Superior temporal gyrus (tissue), 1 donor: ENCODE data around the gene SSB.
"Not testable (repeated sequence)": the region's sequence is repeated elsewhere in the genome, so short reads cannot be mapped to it uniquely, and the experiment has no call there.

Experiments used
- DNase-seq: peaks from one replicate; pipeline ENCODE4 v3.0.0-alpha.2; 2016; ENCODE audit errors: extremely low spot score

Gene SSB

DNA sequence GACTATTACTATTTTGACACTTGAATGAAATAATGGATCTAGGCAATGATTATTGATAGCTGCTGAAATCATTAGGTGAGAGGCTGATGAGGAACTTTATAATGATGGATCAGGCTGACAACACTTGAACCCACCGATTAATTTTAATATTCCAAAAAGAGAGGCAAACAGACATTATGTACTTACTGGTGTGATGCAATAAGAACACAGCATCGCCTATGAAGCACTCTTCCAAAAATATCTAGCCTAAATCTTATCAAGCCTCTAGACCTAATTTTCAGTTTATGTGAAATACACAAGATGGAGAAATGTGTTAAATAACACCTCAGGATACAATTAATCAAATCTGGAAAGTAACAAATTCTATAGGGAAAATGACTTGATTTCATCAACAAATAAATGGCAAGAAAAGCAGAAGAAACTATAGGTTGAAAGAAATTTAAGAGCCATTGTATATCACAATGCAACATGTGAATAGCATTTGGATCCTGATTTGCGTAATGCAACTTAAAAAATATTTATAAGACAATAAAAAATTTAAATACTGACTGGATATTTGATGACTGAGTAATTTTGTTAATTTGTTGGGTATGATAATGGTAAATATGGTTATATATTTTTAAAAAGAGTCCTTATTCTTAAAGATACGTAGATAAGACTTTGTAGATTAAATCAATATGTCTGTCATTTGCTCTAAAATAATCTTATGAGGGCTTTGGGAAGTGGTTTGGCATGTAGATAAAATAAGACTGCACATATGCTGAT lies 17.2 kb upstream of the SSB start:
- no peak for DNase-seq

DNA sequence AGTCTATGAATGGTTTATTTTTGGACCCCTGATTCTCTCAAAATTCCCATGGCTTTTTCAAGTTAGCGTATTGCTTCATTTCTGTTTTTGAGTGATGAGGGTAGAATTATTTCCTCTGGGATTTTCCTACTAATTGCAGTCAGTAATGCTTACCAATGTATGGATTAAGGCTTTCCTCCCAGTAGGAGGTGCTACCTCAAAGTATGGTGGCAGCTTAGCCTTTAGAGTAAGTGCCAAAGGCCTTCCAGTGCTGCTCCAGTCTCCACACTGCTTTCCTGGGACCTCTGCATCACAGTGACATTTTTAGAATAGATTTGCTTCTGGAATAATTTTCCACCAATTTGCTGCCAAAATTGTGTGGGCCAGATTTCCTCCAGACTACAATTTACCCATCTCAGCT lies 16.2 kb upstream of the SSB start:
- DNase-seq = no peak

DNA sequence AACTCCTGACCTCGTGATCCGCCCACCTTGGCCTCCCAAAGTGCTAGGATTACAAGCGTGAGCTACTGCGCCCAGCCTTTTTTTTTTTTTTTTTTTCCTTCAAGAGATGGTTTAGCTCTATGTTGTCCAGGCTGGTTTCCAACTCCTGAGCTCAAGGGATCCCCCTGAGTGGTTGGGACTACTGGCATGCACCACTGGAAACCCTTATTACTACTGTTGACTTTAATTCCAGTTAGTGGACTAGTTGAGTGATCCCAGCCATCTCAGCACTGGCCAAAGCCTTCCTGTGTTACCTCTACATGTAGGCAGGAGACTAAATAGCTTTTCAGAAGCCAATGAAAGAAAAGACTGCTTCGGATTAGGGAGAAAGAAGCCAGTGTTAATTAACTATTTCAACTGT lies 8.1 kb upstream of the SSB start:
- DNase-seq = no peak

DNA sequence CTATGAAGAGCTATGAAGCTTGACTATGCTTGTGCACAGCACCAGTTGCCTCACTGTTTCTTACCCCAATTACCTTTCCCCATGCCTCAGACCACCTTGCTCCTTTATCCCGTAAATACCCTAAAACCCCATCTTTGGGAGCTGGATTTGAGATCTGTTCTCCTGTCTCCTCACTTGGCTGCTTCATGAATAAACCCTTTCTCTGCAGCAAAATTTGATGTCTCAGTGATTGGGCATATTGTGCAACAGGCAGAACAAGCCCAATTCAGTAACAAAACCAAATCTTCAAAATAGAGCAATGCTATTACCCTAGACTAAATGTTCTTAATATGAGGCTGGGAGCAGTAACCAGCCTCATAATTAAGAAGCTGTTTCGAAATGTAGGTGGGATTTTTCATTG lies 3.5 kb upstream of the SSB start:
- no peak for DNase-seq

DNA sequence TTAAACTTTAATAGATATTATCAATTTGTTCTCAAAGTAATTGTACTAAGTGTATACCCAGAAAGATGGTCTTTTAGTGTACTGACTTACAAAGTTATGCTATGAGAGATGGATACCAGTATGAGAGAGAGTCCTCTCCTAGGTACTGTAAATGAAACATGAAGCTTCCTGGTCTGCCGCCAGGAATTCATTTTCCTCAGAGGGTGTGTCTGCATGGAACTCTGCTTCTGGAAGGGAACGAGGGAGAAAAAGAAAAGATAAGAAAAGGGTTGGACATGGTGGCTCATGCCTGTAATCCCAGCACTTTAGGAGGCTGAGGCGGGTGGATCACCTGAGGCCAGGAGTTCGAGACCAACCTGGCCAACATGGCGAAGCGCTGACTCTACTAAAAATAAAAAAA lies 2.2 kb upstream of the SSB start:
- DNase-seq = no peak

DNA sequence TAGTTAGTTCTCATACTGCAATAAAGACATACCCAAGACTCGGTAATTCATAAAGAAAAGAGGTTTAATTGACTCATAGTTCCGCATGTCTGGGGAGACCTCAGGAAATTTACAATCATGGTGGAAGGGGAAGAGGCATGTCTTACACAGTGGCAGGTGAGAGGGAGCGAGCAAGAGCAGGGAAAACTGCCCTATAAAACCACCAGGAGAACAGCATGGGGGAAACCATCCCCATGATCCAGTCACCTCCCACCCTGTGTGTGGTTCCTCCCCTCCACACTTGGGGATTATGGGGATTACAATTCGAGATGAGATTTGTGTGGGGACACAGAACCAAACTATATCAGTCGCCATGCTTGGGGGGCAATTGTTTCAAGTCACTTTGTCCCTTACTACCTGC lies 1.1 kb upstream of the SSB start:
- no peak for DNase-seq

DNA sequence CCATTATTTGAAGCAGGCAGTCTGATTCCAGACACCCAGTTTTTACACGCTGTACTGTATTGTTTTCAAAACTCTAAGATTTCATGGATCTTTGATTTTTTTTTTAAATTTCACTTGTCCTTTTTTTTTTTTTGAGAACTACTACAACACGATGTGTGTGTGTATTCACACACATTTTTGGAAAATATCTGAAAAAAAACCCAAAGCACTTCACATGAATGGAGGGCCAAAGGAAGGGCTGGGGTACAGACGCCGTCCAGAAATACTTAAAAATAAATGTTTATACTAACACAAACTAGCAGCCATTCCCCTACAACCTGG lies 314 bp upstream of the SSB start:
- no peak for DNase-seq

DNA sequence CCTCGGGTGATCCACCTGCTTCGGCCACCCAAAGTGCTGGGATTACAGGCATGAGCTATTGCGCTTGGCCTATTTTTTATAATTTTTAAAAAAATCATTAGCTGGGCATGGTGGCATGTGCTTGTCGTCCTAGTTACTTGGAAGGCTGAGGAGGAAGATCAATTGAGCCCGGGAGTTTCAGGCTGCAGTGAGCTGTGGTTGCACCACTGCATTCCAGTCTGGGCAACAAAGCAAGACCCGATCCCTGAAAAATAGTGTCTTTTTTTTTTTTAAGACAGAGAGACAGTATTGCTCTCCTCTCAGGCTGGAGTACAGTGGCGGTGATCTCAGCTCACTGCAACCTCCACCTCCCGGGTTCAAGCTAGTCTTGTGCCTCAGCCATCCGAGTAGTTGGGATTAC lies 4.8 kb downstream of the SSB start:
- DNase-seq = no peak

DNA sequence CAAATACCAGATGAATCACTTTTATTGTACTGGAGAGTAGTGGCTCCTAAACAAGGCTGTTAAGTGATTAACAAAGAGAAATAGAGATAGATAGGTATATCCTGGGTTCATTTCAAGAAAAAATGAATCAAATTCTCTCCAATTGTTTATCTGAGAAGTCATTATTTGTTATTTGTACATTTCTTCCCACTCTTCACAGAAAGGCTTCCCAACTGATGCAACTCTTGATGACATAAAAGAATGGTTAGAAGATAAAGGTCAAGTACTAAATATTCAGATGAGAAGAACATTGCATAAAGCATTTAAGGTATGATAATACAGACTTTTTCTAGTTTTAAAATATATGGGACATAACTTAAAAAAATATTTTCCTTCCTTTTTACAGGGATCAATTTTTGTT lies 7.9 kb downstream of the SSB start:
- no peak for DNase-seq

DNA sequence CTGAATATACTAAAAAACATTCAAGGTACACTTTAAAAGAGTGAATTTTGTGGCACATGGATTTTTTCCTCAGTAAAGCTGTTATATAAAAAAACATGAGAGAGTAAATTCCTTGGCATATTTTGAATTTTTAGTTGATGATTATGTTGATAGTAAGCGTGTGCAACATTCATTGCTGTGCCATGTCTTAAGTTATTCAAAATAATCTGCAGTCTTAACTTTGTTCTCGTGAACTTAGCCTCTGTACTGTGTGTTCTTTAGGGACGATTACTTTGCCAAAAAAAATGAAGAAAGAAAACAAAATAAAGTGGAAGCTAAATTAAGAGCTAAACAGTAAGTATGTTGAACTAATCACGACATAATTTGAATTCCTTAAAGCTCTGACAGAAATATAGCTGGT lies 9.6 kb downstream of the SSB start:
- DNase-seq = no peak

DNA sequence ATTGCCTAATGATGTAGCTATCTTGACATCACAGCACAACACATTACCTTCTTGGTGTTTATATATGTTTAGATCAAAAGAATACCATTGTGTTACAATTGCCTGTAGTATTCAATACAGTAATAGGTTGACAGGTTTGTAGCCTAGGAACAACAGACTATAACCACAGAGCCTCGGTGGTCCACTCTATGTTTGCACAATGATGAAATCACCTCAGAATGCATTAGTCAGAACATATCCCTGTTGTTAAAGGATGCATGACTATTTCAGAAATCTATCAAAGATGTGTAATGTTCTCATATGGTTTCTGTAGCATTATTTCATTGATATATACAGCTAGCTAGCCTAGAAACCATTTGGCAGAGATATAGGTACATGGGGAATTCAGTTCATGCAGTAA lies 17.2 kb downstream of the SSB start:
- DNase-seq = no peak

DNA sequence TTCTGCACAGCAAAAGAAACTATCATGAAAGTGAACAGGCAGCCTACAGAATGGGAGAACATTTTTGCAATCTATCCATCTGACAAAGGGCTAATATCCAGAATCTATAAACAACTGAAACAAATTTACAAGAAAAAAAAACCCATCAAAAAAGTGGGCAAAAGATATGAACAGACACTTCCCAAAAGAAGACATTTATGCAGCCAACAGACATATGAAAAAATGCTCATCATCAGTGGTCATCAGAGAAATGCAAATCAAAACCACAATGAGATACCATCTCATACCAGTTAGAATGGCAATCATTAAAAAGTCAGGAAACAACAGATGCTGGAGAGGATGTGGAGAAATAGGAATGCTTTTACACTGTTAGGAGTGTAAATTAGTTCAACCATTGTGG lies 18.3 kb downstream of the SSB start:
- not testable (repeated sequence) for DNase-seq

DNA sequence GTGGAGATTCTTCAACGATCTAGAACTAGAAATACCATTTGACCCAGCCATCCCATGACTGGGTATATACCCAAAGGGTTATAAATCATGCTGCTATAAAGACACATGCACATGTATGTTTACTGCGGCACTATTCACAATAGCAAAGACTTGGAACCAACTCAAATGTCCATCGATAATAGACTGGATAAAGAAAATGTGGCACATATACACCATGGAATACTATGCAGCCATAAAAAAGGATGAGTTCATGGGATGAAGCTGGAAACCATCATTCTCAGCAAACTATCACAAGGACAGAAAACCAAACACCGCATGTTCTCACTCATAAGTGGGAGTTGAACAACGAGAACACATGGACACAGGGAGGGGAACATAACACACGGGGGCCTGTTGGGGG lies 18.7 kb downstream of the SSB start:
- not testable (repeated sequence) for DNase-seq

DNA sequence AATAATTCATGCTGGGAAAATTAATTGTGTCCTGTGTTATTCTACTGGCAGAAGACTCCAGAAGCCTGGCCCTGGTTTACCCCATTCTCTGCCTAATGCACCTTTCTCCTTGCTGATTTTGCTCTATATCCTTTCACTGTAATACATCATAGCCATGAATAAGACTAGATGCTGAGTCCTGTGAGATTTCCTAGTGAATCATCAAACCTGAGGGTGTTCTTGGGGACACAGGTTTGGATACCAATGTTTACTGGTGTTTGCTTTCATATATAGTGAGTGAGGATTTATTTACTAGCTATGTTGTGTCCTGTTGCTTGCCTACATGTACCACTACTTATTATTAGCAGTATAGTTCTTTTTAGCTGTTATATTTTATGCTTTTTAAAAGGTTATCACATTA lies 19.6 kb downstream of the SSB start:
- no peak for DNase-seq

DNA sequence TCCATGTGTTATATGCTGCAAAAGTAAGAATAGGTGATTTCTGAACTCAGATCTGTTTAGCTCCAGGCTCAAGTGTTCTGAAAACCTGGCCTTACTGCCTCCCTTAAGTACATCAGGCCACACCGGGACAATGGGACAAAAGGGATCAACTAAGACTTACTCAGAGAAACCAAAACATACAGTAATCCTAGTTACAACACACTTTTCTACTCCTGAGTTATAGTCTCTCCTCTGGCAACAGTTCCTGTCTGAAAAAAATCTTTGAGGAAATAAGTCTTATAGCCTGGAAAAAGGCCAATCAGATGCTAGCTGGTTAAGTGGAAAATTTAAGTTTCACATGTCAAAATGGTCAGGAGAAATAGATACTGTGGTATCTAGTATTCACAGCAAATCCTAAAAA lies 20.4 kb downstream of the SSB start:
- no peak for DNase-seq

DNA sequence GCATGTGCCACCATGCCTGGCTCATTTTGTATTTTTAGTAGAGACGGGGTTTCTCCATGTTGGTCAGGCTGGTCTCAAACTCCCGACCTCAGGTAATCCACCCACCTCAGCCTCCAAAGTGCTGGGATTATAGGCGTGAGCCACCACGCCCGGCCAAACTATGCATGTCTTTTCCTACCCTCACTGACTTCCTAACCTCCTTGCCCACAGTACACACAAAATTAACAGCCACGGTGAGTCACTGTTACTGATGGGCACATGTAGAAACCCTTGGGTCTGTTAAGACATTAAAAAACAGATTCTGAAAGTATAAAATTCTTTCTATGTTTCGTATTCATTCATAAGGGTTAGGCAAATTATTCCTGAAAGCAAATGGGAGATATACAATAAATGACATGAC lies 21.4 kb downstream of the SSB start:
- DNase-seq = not testable (repeated sequence)

DNA sequence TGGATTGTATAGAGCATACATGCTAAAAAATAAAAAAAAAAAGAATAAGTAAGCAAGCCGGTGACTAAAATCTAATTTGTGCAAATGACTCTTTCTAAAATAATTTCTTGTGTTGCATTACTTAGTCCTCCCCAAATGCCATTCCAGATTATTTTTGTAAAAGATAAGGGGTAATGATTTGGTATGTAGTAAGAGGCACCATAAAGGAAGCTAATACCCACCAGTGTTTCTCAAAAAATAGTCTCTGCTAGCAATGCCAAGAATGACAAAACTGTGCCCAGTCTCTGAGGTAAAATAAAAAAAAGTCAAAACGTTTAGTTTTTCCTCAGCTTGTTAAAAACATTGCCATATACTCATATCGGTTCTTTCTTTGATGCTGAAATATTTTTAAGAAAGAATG lies 23.4 kb downstream of the SSB start:
- no peak for DNase-seq

DNA sequence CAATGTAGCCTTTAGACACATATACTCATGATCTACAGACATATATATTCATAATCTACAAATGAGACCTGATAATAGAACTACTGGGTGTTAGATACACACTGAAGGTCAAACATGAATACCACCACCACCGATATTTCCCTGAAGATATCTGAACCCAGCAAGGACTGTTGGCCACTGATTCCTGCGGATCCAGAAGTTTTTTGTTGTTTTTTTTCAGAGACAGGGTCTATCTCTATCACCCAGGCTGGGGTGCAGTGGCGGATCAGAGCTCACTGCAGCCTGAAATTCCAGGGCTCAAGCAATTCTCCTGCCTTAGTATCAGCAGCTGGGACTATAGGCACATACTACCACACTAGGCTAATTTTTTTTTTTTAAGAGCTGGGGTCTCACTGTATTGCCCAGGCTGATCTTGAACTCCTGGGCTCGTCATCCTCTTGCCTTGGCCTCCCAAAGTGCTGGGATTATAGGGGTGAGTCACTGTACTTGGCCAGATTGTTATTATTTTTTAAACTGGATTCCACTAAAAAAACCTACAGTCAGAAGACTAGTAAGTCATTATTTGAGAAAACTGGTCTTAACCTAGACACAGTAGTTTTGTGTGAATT lies 24.2 kb downstream of the SSB start:
- DNase-seq = no peak

DNA sequence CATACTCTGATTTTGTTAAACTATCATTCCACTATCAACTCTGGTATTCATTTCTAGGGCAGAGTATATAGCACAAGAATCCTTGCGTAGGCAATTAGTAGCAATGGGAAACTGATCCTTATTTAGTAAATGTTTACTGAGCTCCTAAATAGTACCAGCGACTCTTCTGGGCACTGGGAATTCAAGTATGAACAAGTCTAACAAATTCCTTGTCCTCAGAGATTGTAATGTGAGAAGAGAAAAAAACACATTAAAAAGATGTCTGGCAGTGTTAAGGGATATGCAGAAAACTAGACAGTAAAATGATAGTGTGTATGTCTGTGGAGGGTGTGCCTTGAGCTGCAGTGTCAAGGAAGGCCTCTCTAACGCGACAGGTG lies 25.3 kb downstream of the SSB start:
- DNase-seq = no peak

DNA sequence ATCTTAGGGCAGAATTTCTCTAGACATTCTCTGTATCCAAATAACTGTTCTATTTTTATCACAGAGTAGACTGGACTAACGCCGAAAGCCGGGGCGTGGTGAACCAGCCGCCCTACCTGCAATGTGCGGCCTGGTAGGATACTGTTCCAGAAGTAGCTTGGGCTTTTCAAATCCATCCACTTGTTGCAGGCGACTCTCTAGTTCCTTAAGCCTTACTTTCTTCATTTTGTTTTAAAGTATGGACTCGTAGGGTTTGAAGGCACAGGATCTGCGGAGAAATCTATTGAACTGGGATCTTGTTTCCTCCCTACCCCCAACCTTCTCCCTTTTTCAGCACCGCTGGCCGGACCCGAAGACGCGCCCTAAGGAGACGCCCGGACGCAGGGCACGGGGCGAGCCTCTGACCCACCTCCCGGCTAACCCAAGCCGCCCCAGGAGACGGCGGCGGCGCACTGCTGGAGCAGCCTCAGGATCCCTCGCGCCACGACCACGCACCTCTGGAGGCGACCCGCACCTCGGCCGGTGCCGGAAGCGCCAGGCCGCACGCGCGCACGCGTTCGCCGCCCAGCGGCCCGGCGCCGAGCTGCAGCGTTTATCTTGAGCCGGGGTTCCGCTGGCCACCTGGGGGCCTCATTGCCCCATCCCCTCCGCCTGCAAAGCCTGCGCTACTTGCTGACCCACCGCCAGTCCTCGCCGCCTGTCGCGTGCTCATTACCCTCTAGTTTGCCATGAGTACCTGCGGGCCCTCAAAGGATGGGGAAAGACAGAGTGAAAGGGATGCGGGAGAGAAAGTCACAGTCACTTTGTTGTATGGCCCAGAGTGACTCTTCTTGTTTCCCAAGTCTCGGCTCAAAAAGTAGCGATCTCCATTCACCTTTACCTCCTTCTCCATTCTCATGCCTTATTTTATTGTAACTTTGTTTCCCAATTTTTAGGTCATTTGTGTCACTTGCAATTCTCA lies 26.0 kb downstream of the SSB start, which contains the start of gene METTL5:
Gene METTL5 (minus strand): TSS at position 533 of the 961 bp plus-strand sequence. CDS start 308 bp downstream, at position 225.
- peak; percentile 86 for DNase-seq

DNA sequence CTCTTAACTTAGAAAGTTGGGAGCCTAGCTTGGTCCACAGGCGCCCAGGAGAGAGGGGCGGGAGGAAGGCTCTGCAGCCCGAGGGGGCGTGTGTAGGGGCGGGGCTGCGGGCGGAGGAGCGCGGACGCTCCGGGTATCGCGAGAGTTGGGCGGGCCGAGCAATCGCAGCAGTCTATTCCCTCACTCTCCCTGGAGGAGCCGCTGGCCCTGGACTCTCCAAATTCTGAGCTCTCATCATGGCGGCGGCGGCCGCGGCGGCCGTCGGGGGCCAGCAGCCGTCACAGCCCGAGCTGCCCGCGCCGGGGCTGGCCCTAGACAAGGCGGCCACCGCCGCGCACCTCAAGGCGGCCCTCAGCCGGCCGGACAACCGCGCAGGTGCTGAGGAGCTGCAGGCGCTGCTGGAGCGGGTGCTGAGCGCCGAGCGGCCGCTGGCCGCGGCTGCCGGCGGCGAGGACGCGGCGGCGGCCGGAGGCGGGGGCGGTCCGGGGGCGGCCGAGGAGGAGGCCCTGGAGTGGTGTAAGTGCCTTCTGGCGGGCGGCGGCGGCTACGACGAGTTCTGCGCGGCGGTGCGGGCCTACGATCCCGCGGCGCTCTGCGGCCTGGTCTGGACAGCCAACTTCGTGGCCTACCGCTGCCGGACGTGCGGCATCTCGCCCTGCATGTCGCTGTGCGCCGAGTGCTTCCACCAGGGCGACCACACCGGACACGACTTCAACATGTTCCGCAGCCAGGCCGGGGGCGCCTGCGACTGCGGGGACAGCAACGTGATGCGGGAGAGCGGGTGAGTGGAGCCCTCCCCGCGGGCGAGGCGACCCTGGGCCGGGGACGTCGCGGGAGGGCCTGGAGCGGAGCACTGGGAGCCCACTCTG lies 28.8 kb downstream of the SSB start, which contains the start of gene UBR3:
Gene UBR3 (plus strand): TSS at position 183 of the 869 bp plus-strand sequence. CDS start 54 bp downstream, at position 237.
- DNase-seq = peak; percentile 91
